Measurements from ENCODE around the gene CLASP1.
"Not testable (repeated sequence)": the region's sequence is repeated elsewhere in the genome, so short reads cannot be mapped to it uniquely, and the experiment has no call there.

CLASP1 gene

GRCh38 chr2:121659933-121660332, 10.7 kb upstream of the CLASP1 start:
- DNase-seq = no peak

- not testable (repeated sequence) for DNase-seq
Measured at GRCh38 chr2:121658393-121658792, 9.1 kb upstream of the CLASP1 start.

GRCh38 chr2:121653035-121653434, 3.8 kb upstream of the CLASP1 start:
- DNase-seq = no peak

GRCh38 chr2:121650315-121650930, 1.2 kb upstream of the CLASP1 start:
- no peak for DNase-seq

GRCh38 chr2:121649596-121650314, 493 bp upstream of the CLASP1 start:
- DNase-seq = peak; percentile 90 to 97

GRCh38 chr2:121648206-121649148, 785 bp downstream of the CLASP1 start:
- DNase-seq = peak in 1 of 2 experiments; percentile 8

- DNase-seq = no peak
Measured at GRCh38 chr2:121647396-121647795, 1.9 kb downstream of the CLASP1 start.

GRCh38 chr2:121644715-121645114, 4.5 kb downstream of the CLASP1 start:
- no peak for DNase-seq

GRCh38 chr2:121643877-121644276, 5.4 kb downstream of the CLASP1 start:
- DNase-seq = no peak

- DNase-seq = no peak
Measured at GRCh38 chr2:121640380-121641316, 8.6 kb downstream of the CLASP1 start.

- not testable (repeated sequence) for DNase-seq
Measured at GRCh38 chr2:121639846-121640245, 9.4 kb downstream of the CLASP1 start.

- DNase-seq = no peak
Measured at GRCh38 chr2:121638333-121638732, 10.9 kb downstream of the CLASP1 start.

GRCh38 chr2:121635371-121635770, 13.9 kb downstream of the CLASP1 start:
- no peak for DNase-seq

GRCh38 chr2:121634354-121635307, 14.6 kb downstream of the CLASP1 start:
- no peak for DNase-seq

- DNase-seq = no peak
Measured at GRCh38 chr2:121633463-121633862, 15.8 kb downstream of the CLASP1 start.

- no peak for DNase-seq
Measured at GRCh38 chr2:121627525-121628050, 21.7 kb downstream of the CLASP1 start.

GRCh38 chr2:121626777-121627524, 22.3 kb downstream of the CLASP1 start:
- no peak for DNase-seq

- no peak for DNase-seq
Measured at GRCh38 chr2:121625953-121626352, 23.3 kb downstream of the CLASP1 start.

- no peak for DNase-seq
Measured at GRCh38 chr2:121617042-121617599, 32.1 kb downstream of the CLASP1 start.

GRCh38 chr2:121613774-121614173, 35.5 kb downstream of the CLASP1 start:
- DNase-seq = no peak

All from NCI-H446 (cell line).